ENCODE measurements around the gene AMELY.
"Not testable (repeated sequence)": the region's sequence is repeated elsewhere in the genome, so short reads cannot be mapped to it uniquely, and the experiment has no call there.

DNA sequence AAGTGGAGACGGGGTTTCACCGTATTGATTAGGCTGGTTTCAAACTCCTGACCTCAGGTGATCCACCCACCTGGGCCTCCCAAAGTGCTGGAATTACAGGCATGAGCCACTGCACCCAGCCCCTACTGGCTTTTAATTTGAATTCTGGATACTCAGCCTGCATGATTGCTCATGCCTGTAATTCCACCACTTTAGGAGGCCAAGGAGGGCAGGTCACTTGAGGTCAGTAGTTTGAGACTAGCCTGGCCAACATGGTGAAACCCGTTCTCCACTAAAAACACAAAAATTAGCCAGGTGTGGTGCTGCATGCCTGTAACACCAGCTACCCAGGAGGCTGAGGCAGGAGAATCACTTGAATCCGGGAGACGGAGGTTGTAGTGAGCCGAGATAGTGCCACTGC lies 3.5 kb downstream of the AMELY start:
- TF ChIP-seq YY1 (IDR thresholded peaks at IDR 0.05; ENCODE audit: insufficient read depth, insufficient read length); ZNF274 (IDR thresholded peaks at IDR 0.05; ENCODE audit: low read depth, low read length): not testable (repeated sequence)

All from NT2/D1 (cell line).